Measurements from ENCODE around the gene COQ4.

- TF ChIP-seq POLR2A (IDR thresholded peaks at IDR 0.05): no peak
- TF ChIP-seq, protein P1, sequence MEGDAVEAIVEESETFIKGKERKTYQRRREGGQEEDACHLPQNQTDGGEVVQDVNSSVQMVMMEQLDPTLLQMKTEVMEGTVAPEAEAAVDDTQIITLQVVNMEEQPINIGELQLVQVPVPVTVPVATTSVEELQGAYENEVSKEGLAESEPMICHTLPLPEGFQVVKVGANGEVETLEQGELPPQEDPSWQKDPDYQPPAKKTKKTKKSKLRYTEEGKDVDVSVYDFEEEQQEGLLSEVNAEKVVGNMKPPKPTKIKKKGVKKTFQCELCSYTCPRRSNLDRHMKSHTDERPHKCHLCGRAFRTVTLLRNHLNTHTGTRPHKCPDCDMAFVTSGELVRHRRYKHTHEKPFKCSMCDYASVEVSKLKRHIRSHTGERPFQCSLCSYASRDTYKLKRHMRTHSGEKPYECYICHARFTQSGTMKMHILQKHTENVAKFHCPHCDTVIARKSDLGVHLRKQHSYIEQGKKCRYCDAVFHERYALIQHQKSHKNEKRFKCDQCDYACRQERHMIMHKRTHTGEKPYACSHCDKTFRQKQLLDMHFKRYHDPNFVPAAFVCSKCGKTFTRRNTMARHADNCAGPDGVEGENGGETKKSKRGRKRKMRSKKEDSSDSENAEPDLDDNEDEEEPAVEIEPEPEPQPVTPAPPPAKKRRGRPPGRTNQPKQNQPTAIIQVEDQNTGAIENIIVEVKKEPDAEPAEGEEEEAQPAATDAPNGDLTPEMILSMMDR (IDR thresholded peaks at IDR 0.05): no peak
Observed at GRCh38 chr9:128282500-128282899, 40.1 kb upstream of the COQ4 start.
